Glomerular endothelial cell (primary cell): ENCODE data around the gene EIF1AX. TPM values are rescaled to one million over a fixed set of nuclear protein-coding genes. Genes with fewer than 3 reads are reported as not detected.
A peak's percentile ranks its signal among the peaks of the same experiment; 100 is the strongest.
"Not testable (repeated sequence)": the region's sequence is repeated elsewhere in the genome, so short reads cannot be mapped to it uniquely, and the experiment has no call there.

Experiments used
- DNase-seq: peaks from one replicate; pipeline ENCODE4 v3.0.0-alpha.2; 2011; ENCODE audit warnings: low read depth, low spot score; ENCODE audit errors: extremely low read depth
- total RNA-seq: library from RNA; depleted of rRNA; stranded (reverse); fragments of >200 nt; gene quantifications from 2 replicates; pipeline ENCODE4 v1.2.3, GENCODE V29; 2015

EIF1AX gene
- 44.7 and 48.1 TPM in 2 replicates for total RNA-seq

GRCh38 chrX:20141281-20142220 lies at the start of gene EIF1AX:
TSS of gene EIF1AX (minus strand) at chrX:20141838. CDS start at chrX:20141640, 198 bp downstream.
- peak; percentile 92 for DNase-seq

DNA sequence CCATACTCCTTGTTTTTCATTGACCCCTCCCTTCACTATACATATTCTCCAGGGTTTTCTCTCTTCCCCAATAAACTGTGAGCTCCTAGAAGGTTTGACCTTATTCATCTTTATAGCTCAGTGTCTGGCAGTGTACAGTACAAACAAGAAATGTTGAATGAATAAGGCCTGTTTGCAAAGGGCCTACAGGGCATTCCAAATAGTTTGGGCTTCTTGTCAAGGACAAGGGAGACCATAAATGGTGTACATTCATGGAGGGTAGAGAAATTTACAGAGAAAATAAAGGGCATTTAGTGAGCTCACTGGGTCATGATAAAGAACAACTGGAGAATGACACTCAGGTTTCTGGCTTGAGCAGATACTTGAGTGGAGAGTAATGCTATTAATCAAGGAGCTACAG lies 47.5 kb upstream of the EIF1AX start:
- no peak for DNase-seq

DNA sequence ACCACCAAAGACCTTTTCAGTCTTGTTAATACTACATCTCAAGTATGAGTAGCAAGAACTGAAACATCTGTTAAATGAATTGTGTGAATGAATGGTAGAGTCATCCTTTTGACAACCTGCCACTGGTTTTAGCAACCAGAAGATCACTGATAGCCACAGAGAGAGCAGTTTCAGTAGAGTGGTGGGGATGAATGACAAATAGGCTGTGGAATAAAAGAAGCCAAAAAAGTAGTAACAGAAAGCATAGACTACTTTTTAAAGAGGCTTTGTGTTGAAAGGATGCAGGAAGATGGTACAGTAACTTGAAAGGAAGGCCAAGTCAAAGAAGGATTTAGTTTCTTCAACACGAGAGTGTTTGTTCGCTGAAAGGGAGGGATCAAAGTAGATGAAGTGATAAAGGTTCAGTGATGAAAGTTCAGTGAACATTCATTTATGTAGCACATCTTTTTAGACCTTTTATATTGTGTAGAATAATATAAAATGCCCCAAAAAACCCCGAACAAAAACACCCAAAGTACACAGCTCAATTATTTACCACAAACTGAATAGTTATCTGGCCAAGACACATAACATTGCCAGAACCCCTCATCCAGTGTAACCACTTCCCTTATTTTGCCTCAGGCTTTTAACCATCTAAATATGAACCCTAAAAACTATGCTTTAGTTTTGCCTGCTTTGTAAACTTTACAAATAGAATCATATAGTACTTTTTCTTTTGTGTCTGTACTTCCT lies 40.1 kb upstream of the EIF1AX start:
- DNase-seq, result no peak

DNA sequence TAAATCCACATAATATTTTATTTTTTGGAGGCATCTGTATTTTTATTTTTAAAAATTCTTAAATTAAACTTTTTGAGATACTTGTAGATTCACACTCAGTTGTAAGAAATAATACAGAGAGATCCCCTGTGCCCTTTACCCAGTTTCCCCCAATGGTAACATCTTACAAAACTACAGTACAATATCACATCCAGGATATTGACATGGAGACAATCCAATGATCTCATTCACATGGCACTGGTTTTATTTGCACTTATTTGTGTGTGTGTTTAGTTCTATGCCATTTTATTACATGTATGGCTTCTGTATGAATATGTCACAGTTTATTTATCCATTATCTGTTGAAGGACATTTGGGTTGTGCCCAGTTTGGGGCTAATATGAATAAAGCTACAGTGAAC lies 35.5 kb upstream of the EIF1AX start:
- no peak for DNase-seq

- DNase-seq, result no peak
Observed at GRCh38 chrX:20173856-20174255, 32.2 kb upstream of the EIF1AX start.

DNA sequence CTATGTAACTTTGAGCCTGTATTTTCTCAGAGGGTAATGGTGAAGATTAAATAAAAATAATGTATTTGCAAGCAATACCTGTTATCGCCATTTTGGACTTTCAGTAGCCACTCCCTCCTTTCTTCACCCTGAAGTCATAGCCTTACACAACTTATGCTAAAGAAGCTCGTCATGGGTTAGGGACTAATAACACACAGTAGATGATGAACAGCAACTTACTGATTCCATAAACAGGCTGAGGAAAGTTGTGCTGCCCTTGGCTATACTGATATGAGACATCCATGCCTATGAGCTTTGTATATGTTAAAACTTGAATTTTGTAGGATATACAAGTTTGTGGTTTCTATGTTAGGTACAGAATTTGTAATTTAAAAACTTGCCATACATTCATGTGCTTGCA lies 31.7 kb upstream of the EIF1AX start:
- DNase-seq, result no peak

GRCh38 chrX:20171887-20172286 lies 30.2 kb upstream of the EIF1AX start:
- DNase-seq, result no peak

- DNase-seq, result not testable (repeated sequence)
Observed at GRCh38 chrX:20162516-20162915, 20.9 kb upstream of the EIF1AX start.

- no peak for DNase-seq
Observed at GRCh38 chrX:20159797-20160385, 18.3 kb upstream of the EIF1AX start.

DNA sequence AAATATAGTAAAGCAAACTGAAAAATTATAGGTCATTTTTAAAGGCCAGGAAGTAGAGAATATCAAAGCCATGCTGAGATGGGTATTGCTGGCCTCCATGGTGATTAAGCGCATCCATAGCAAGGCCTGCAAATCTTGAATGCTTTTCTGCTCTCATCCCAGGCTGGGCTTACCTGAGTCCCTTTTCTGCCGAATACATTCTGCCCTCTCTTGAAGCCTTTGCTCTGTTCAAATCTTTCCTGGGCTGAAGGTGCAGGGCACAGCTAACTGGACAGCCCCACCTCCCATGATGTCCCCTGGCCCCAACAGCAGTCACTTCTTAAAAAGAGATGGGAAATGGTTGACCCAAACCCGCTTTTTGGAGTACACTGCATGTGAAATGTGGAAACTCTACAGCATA lies 10.1 kb upstream of the EIF1AX start:
- DNase-seq, result no peak

DNA sequence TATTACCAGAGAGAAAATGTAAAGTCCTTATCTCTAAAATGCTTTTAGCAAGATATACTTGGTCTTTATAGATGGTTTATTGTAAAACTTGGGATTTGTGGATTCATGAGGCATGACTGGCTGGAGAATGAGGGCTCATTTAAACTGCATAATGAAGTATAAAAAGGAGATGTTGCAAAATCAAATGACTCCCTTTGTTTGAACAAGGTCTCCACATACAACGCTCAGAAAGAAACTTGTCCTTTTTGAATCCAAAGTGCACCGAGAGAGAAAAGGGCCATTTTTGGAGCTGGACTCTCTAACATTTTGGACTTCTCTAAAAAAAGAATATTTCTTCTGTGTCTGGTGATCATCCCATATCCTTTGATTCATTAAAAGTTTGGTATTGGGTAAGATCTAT lies 7.7 kb upstream of the EIF1AX start:
- DNase-seq, result no peak

- no peak for DNase-seq
Observed at GRCh38 chrX:20147561-20147960, 5.9 kb upstream of the EIF1AX start.

DNA sequence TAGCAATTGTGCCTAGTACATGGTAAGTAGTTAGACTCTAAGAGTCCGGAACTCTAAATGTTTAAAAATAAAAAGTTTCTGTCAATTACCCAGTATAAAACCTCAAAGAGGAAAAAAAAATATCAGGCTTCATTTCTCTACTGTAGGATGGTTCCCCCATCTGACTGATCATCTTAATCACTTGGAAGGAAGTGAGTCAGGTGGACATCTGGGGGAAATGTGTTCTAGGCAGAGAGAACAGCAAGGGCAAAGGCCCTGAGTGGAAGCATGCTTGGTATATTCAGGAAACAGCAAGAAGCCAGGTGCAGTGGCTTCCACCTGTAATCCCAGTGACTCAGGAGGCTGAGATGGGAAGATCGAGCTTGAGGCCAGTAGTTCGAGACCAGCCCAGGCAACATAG lies 2.9 kb upstream of the EIF1AX start:
- peak; percentile 45 for DNase-seq

DNA sequence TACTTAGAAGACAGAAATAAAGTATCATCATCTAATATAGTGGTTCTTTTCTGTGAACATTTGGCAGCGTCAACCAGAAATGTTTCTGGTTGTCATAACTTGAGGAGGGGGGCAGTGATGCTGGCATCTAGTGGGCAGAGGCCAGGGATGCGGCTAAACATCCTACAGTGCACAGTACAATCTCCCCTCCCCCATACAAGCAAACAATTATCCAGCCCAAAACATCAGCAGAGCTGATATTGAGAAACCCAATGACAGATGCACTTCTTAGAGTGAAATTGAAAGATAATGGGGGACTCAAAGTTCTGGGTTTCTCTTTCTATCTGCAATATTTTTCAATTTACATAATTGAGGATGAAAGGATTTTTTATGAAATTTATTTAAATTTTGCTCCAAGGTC lies 1.9 kb upstream of the EIF1AX start:
- DNase-seq, result no peak

DNA sequence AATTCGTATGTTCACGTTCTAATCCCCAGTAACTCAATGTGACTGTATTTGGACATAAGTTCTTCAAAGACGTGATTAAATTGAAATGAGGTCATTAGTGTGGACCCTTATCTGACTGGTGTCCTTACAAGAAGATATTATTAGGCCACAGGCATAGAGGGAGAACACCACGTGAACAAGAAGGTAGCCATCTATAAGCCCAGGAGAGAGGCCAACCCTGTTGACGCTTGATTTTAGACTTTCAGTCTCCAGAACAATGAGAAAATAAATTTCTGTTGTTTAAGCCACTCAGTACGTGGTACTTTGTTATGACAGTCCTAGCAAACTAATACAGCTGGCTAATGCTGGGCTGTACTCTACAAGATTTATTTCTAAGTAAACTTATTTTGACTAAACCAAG lies 1.5 kb upstream of the EIF1AX start:
- DNase-seq, result no peak

DNA sequence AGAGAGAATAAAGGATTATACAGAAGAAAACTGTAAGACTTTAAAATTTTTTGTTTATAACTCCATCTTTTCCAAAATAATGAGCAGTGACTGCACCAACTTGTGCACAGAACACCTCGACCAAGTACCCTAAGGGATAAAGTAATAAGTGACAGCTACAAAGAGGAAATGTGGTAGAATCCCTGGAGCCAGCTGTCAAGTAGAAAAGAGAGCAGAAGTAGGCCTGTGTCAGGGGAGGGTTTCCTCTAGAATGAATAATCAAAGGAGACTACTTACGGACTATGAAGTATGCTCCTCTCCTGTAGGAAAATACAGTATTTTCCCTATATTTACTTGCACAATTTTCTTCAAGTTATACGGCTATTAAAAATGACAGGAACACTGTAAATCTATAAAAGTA lies 1.2 kb downstream of the EIF1AX start:
- no peak for DNase-seq

- DNase-seq, result no peak
Observed at GRCh38 chrX:20139966-20140365, 1.7 kb downstream of the EIF1AX start.

- no peak for DNase-seq
Observed at GRCh38 chrX:20135944-20136343, 5.7 kb downstream of the EIF1AX start.

GRCh38 chrX:20132666-20133065 lies 9.0 kb downstream of the EIF1AX start:
- DNase-seq, result no peak

DNA sequence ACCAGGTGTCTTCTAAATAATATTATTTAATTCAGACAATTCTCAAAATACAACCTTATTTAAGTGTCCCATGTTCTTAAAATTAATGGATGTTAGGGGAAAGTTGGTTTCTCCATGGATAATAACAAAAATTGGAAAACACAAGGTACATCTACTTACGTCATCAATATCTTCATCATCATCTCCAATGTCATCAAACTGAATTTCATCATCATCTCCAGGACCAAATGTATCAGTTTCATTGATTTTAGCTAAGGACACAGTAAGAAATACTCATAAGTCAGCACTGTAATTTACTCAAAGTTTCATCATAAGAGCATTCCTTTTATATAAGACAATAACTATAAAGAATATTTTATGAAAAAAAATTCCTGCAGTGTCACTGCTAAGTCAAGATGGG lies 11.3 kb downstream of the EIF1AX start:
- no peak for DNase-seq

- no peak for DNase-seq
Observed at GRCh38 chrX:20129547-20129946, 12.1 kb downstream of the EIF1AX start.

- no peak for DNase-seq
Observed at GRCh38 chrX:20128670-20129069, 13.0 kb downstream of the EIF1AX start.
